GM12878 (cell line): Measurements from ENCODE around the gene EGR4. TPM values are rescaled to one million over a fixed set of nuclear protein-coding genes. Genes with fewer than 3 reads are reported as not detected.
A peak's percentile ranks its signal among the peaks of the same experiment; 100 is the strongest.

Source experiments
- ATAC-seq: fragments of 200-7000 bp; cut with Tn5 transposase; 3 replicates; pipeline ENCODE4 v1.9.1; 2020; ENCODE audit warnings: mild to moderate bottlenecking, moderate library complexity
- BruUV-seq: library from RNA; stranded (reverse); fragments of 400-500 nt; replicated peaks from 2 replicates; lab custom pipeline; 2021; lab: Mats Ljungman, UMichigan
- CTCF ChIA-PET: fragments of 300-600 bp; sonication (Branson Sonifier 250); formaldehyde crosslinking; extraction: SDS; loops from one replicate; lab custom pipeline; 2021; ENCODE audit warnings: inconsistent platforms; lab: Yijun Ruan, JAX
- POLR2A ChIA-PET: fragments of 350-600 bp; formaldehyde crosslinking; extraction: SDS; loops from one replicate; lab custom pipeline; 2021; ENCODE audit warnings: inconsistent platforms; lab: Charles Lee
- RAD21 ChIA-PET: fragments of 300-600 bp; sonication (Branson Sonifier 250); formaldehyde crosslinking; loops from one replicate; lab custom pipeline; 2023; ENCODE audit warnings: antibody characterized with exemption; ENCODE audit not compliant: unreplicated experiment; lab: Charles Lee
- SMC1A ChIA-PET: fragments of 300-600 bp; sonication (Branson Sonifier 250); formaldehyde crosslinking; loops from one replicate; lab custom pipeline; 2023; ENCODE audit not compliant: unreplicated experiment, uncharacterized antibody; lab: Charles Lee
- DNase-seq: peaks from one replicate; pipeline ENCODE4 v3.0.0-alpha.2; 2011; ENCODE audit warnings: low read depth, low spot score
- FAIRE-seq: peaks from 3 replicates; lab custom pipeline; 2011; peaks lifted over from hg19 to GRCh38; lab: Jason Lieb, UNC
- H2AFZ ChIP-seq: 2 replicates; pipeline ENCODE4 v1.6.0; 2011; ENCODE audit warnings: low read depth, low read length, control low read depth; ENCODE audit not compliant: control insufficient read depth
- H3K27ac ChIP-seq: 2 replicates; pipeline ENCODE4 v1.5.1; 2011; ENCODE audit warnings: control low read depth; ENCODE audit not compliant: control insufficient read depth, insufficient read depth
- H3K27me3 ChIP-seq, 2 experiments: replicated peaks in 1 of 2; 2 replicates each; pipeline versions ENCODE4 v1.6.0 to v1.6.1; 2011; ENCODE audit warnings: low read length in 1 of 2; ENCODE audit not compliant: control insufficient read depth in 2 of 2, insufficient read depth in 2 of 2
- H3K36me3 ChIP-seq, 2 experiments: 2 replicates each; pipeline ENCODE4 v1.5.1; 2011; ENCODE audit warnings: low read length in 1 of 2; ENCODE audit not compliant: control insufficient read depth in 2 of 2, insufficient read depth in 2 of 2
- H3K4me1 ChIP-seq: 2 replicates; pipeline ENCODE4 v1.6.1; 2011; ENCODE audit warnings: mild to moderate bottlenecking, low read length, moderate library complexity, mixed read lengths; ENCODE audit not compliant: control insufficient read depth, insufficient read depth
- H3K4me2 ChIP-seq: 2 replicates; pipeline ENCODE4 v1.6.0; 2011; ENCODE audit warnings: control low read depth; ENCODE audit not compliant: control insufficient read depth, insufficient read depth
- H3K4me3 ChIP-seq: fragments of 200-600 bp; sonication (generic); 2 replicates; pipeline ENCODE4 v1.5.1; 2016
- H3K79me2 ChIP-seq: 2 replicates; pipeline ENCODE4 v1.6.0; 2011; ENCODE audit warnings: low read length; ENCODE audit not compliant: control insufficient read depth, insufficient read depth
- H3K9ac ChIP-seq: 2 replicates; pipeline ENCODE4 v1.8.0; 2011; ENCODE audit warnings: low read length, control low read depth, mixed read lengths; ENCODE audit not compliant: control insufficient read depth, insufficient read depth
- H3K9me3 ChIP-seq: replicated peaks from 3 replicates; pipeline ENCODE4 v1.5.1; 2011; ENCODE audit warnings: mild to moderate bottlenecking, low read length; ENCODE audit not compliant: control insufficient read depth, insufficient read depth
- H4K20me1 ChIP-seq: 2 replicates; pipeline ENCODE4 v1.6.0; 2011; ENCODE audit not compliant: control insufficient read depth, insufficient read depth
- ATF7 ChIP-seq: fragments of 450-650 bp; IDR thresholded peaks from 2 replicates; pipeline ENCODE4 v1.6.1; 2016; ENCODE audit warnings: low read depth, mild to moderate bottlenecking
- NR2C1 ChIP-seq: fragments of 450-650 bp; IDR thresholded peaks from 2 replicates; pipeline ENCODE4 v1.6.1; 2017; ENCODE audit warnings: antibody characterized with exemption, mild to moderate bottlenecking, moderate library complexity
- WGBS: methylation state at CpG from one replicate; pipeline ENCODE4 v1.1.6; 2016; ENCODE audit warnings: low lambda C conversion rate; ENCODE audit not compliant: insufficient replicate concordance, insufficient coverage; ENCODE audit errors: missing lambda C conversion rate; 5-methylcytosine and 5-hydroxymethylcytosine counted together
- in situ Hi-C: fragments of 300-500 bp; cut with MboI; formaldehyde crosslinking; loops from 9 replicates; pipeline ENCODE4 v1.14.3; 2018; ENCODE audit warnings: mixed read lengths
- intact Hi-C: fragments of 100-400 bp; cut with micrococcal nuclease; formaldehyde crosslinking; loops from one replicate; pipeline ENCODE4 v1.14.2; 2022; ENCODE audit not compliant: unreplicated experiment
- polyA plus RNA-seq, 11 experiments: library from polyadenylated mRNA; depleted of rRNA in 4 of 11; unstranded in 6 of 11; stranded (reverse) in 5 of 11; fragments of >200 nt; fragmentation: Nextera tagmentation in 4 of 11; fragmentation: Illumina TruSeq in 1 of 11; extraction: Ambion mirVana in 4 of 11; extraction: Trizol in 1 of 11; gene quantifications; 1 replicate in 1 of 11; 2 replicates in 10 of 11; pipeline versions ENCODE4 v1.2.1 to v1.2.3, GENCODE V29; 2011 to 2016; ENCODE audit warnings: inconsistent platforms in 2 of 11, missing spikeins in 2 of 11, low read depth in 1 of 11
- total RNA-seq, 4 experiments: library from RNA; depleted of rRNA in 3 of 4; stranded (reverse); fragments of >200 nt in 3 of 4; fragmentation: Illumina TruSeq in 1 of 4; extraction: Trizol in 1 of 4; gene quantifications; 2 replicates each; pipeline versions ENCODE4 v1.2.1 to v1.2.3, GENCODE V29; 2013 to 2021
- TF ChIP-seq, protein P1 (sequence below): fragments of 450-650 bp; conservative IDR thresholded peaks from 2 replicates; pipeline ENCODE4 v1.6.1; 2017; ENCODE audit warnings: mild to moderate bottlenecking, moderate library complexity

EGR4 gene
- total and polyA plus RNA-seq, 10 of the 15 experiments (the other 5 are each of a cell fraction or from before 2014, with no cell fraction given), result 0.07 TPM; not detected in 9

DNA sequence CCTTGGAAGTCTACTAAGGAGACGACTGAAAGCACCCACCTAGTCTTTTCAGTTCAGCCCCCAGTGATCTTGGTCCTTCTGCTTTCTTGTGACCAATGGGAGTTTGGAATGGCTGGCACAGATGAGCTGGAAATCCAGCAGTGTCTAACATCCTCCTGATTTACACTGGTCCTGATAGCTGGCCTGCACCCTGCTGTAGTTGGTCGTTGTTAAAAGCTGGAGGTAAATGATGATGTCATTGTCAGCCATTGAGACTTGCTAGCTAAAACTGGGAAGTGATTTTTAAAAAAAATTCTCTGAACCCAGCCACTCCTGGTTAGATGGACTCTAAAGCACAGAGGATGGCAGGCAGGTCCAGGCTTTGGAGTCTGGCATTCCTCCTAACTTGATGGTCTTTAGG lies 39.9 kb downstream of the EGR4 start:
- H3K27ac ChIP-seq, result no peak overlapping the region
- H3K4me2 ChIP-seq, result no peak overlapping the region
- no peak for ATAC-seq
- no peaks in the 10 kb centered on the region for H3K4me1 ChIP-seq
- CTCF ChIA-PET, result interaction anchor here (1.6 to 2.3 kb wide), 2 partner anchors 36 to 107 kb away, joined by 4 to 14 read pairs; no protein-coding TSS in a partner anchor
- no peak overlapping the region for H3K9ac ChIP-seq
- TF ChIP-seq, protein P1, sequence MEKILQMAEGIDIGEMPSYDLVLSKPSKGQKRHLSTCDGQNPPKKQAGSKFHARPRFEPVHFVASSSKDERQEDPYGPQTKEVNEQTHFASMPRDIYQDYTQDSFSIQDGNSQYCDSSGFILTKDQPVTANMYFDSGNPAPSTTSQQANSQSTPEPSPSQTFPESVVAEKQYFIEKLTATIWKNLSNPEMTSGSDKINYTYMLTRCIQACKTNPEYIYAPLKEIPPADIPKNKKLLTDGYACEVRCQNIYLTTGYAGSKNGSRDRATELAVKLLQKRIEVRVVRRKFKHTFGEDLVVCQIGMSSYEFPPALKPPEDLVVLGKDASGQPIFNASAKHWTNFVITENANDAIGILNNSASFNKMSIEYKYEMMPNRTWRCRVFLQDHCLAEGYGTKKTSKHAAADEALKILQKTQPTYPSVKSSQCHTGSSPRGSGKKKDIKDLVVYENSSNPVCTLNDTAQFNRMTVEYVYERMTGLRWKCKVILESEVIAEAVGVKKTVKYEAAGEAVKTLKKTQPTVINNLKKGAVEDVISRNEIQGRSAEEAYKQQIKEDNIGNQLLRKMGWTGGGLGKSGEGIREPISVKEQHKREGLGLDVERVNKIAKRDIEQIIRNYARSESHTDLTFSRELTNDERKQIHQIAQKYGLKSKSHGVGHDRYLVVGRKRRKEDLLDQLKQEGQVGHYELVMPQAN, result no peak
- peak; percentile 60; the same call in 1 of the 2 replicates for TF ChIP-seq ATF7
- no peak for TF ChIP-seq NR2C1
- TF ChIP-seq, all 136 proteins: peak for 1
- in situ Hi-C loops (no loop called here), intact Hi-C loops (no loop called here)
- Histone ChIP-seq H3K79me2 (no peaks in the 10 kb centered on the region), H4K20me1 (no peaks in the 10 kb centered on the region), H3K27me3 (no peaks in the 10 kb centered on the region), H3K4me3 (no peak overlapping the region), H3K36me3 (peaks cover 34 to 44% of the 10 kb centered on the region in 2 experiments), H2AFZ (no peak overlapping the region), H3K9me3 (no peaks in the 10 kb centered on the region)
- ChIA-PET RAD21 (interaction anchor here (0.9 kb wide), 1 partner anchor 107 kb away, joined by 3 read pairs; no protein-coding TSS in a partner anchor), POLR2A (no interaction called here), SMC1A (interaction anchor here (1.2 to 1.4 kb wide), 3 partner anchors 9 to 37 kb away, joined by 4 to 5 read pairs (median 5); no protein-coding TSS in a partner anchor)
- no peak for FAIRE-seq
- BruUV-seq, result no TSS peak
- DNase-seq, result no peak
- WGBS, result 69% methylated on average over 2 of the region's 2 CpGs
